Left ventricle myocardium inferior (tissue), 1 donor: ENCODE results near the gene KIAA2012. TPM values are rescaled to one million over a fixed set of nuclear protein-coding genes. Genes with fewer than 3 reads are reported as not detected.

ENCODE experiments used
- DNase-seq: peaks from one replicate; pipeline ENCODE4 v3.0.0-alpha.2; 2020
- H3K27ac ChIP-seq: fragments of 200-600 bp; replicated peaks from 2 replicates; pipeline ENCODE4 v1.8.0; 2021
- H3K27me3 ChIP-seq: fragments of 200-600 bp; 2 replicates; pipeline ENCODE4 v1.8.0; 2021; ENCODE audit warnings: low read depth
- H3K36me3 ChIP-seq: fragments of 200-600 bp; 2 replicates; pipeline ENCODE4 v1.8.0; 2021
- H3K4me1 ChIP-seq: fragments of 200-600 bp; 2 replicates; pipeline ENCODE4 v1.8.0; 2021
- H3K4me3 ChIP-seq: fragments of 200-600 bp; 2 replicates; pipeline ENCODE4 v1.8.0; 2021; ENCODE audit warnings: mild to moderate bottlenecking, moderate library complexity
- H3K9me3 ChIP-seq: fragments of 200-600 bp; replicated peaks from 2 replicates; pipeline ENCODE4 v1.8.0; 2021
- intact Hi-C: fragments of 100-400 bp; cut with micrococcal nuclease; formaldehyde crosslinking; loops from one replicate; pipeline ENCODE4 v1.11.0; 2022
- total RNA-seq: library from RNA; stranded (reverse); fragmentation: NEBNext Ultra II Directional; extraction: Animal tissue kit (Norgen Biotek cat#: 25700); gene quantifications from one replicate; pipeline ENCODE4 v1.2.1, GENCODE V29; 2021
- TF ChIP-seq, protein P1 (sequence below): fragments of 200-600 bp; IDR thresholded peaks from 2 replicates; pipeline ENCODE4 v1.8.0; 2021; ENCODE audit warnings: antibody characterized with exemption, mild to moderate bottlenecking, borderline replicate concordance
- donor health status: DM: no; HTN: yes; CAD: no; lungs with severe emphysema.

KIAA2012 gene
- total RNA-seq, 1 donor from 2014 or later: not detected

- Histone ChIP-seq H3K27ac (peak overlapping the region; percentile 98), H3K27me3 (peaks cover 66% of the 10 kb centered on the region), H3K9me3 (no peaks in the 10 kb centered on the region), H3K4me3 (peak overlapping the region; percentile 87), H3K4me1 (peaks cover 69% of the 10 kb centered on the region), H3K36me3 (no peaks in the 10 kb centered on the region)
- intact Hi-C loops: no loop called here
- peak; percentile 64 for DNase-seq
- TF ChIP-seq, protein P1, sequence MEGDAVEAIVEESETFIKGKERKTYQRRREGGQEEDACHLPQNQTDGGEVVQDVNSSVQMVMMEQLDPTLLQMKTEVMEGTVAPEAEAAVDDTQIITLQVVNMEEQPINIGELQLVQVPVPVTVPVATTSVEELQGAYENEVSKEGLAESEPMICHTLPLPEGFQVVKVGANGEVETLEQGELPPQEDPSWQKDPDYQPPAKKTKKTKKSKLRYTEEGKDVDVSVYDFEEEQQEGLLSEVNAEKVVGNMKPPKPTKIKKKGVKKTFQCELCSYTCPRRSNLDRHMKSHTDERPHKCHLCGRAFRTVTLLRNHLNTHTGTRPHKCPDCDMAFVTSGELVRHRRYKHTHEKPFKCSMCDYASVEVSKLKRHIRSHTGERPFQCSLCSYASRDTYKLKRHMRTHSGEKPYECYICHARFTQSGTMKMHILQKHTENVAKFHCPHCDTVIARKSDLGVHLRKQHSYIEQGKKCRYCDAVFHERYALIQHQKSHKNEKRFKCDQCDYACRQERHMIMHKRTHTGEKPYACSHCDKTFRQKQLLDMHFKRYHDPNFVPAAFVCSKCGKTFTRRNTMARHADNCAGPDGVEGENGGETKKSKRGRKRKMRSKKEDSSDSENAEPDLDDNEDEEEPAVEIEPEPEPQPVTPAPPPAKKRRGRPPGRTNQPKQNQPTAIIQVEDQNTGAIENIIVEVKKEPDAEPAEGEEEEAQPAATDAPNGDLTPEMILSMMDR: peak; percentile 64
Measured at GRCh38 chr2:202035089-202035940, 37.7 kb upstream of the KIAA2012 start.

DNA sequence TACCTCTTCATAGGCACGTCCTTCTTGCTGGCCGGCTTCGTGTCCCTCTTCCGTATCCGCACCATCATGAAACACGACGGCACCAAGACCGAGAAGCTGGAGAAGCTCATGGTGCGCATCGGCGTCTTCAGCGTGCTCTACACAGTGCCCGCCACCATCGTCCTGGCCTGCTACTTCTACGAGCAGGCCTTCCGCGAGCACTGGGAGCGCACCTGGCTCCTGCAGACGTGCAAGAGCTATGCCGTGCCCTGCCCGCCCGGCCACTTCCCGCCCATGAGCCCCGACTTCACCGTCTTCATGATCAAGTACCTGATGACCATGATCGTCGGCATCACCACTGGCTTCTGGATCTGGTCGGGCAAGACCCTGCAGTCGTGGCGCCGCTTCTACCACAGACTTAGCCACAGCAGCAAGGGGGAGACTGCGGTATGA is 37.1 kb upstream of the KIAA2012 start:
- peaks cover 70% of the 10 kb centered on the region for H3K27me3 ChIP-seq
- intact Hi-C loops: no loop called here
- H3K27ac ChIP-seq: peak overlapping the region; percentile 75
- H3K4me3 ChIP-seq: peak overlapping the region; percentile 87
- H3K4me1 ChIP-seq: peaks cover 72% of the 10 kb centered on the region
- TF ChIP-seq, protein P1: no peak
- DNase-seq: no peak
- no peaks in the 10 kb centered on the region for H3K9me3 ChIP-seq
- no peaks in the 10 kb centered on the region for H3K36me3 ChIP-seq

DNA sequence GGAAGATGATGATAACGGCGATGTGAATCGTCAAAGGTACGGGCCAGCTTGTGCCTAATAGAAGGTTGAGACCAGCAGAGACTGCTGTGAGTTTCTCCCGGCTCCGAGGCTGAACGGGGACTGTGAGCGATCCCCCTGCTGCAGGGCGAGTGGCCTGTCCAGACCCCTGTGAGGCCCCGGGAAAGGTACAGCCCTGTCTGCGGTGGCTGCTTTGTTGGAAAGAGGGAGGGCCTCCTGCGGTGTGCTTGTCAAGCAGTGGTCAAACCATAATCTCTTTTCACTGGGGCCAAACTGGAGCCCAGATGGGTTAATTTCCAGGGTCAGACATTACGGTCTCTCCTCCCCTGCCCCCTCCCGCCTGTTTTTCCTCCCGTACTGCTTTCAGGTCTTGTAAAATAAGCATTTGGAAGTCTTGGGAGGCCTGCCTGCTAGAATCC is 36.4 kb upstream of the KIAA2012 start:
- peaks cover 70% of the 10 kb centered on the region for H3K27me3 ChIP-seq

DNA sequence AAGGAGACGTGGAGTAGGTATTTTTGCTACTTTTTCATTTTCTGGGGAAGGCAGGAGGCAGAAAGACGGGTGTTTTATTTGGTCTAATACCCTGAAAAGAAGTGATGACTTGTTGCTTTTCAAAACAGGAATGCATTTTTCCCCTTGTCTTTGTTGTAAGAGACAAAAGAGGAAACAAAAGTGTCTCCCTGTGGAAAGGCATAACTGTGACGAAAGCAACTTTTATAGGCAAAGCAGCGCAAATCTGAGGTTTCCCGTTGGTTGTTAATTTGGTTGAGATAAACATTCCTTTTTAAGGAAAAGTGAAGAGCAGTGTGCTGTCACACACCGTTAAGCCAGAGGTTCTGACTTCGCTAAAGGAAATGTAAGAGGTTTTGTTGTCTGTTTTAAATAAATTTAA is 36.0 kb upstream of the KIAA2012 start:
- Histone ChIP-seq H3K4me3 (peak overlapping the region; percentile 87), H3K4me1 (peaks cover 70% of the 10 kb centered on the region), H3K9me3 (no peaks in the 10 kb centered on the region), H3K27me3 (peaks cover 70% of the 10 kb centered on the region), H3K27ac (peak overlapping the region; percentile 75), H3K36me3 (no peaks in the 10 kb centered on the region)
- TF ChIP-seq, protein P1: no peak
- intact Hi-C loops: no loop called here
- DNase-seq: no peak

More for the DNA sequence above, 36.4 kb upstream of the KIAA2012 start:
- H3K27ac ChIP-seq: peak overlapping the region; percentile 75
- no peaks in the 10 kb centered on the region for H3K9me3 ChIP-seq
- TF ChIP-seq, protein P1: no peak
- intact Hi-C loops: no loop called here
- H3K36me3 ChIP-seq: no peaks in the 10 kb centered on the region
- DNase-seq: no peak
- H3K4me1 ChIP-seq: peaks cover 72% of the 10 kb centered on the region
- peak overlapping the region; percentile 87 for H3K4me3 ChIP-seq

DNA sequence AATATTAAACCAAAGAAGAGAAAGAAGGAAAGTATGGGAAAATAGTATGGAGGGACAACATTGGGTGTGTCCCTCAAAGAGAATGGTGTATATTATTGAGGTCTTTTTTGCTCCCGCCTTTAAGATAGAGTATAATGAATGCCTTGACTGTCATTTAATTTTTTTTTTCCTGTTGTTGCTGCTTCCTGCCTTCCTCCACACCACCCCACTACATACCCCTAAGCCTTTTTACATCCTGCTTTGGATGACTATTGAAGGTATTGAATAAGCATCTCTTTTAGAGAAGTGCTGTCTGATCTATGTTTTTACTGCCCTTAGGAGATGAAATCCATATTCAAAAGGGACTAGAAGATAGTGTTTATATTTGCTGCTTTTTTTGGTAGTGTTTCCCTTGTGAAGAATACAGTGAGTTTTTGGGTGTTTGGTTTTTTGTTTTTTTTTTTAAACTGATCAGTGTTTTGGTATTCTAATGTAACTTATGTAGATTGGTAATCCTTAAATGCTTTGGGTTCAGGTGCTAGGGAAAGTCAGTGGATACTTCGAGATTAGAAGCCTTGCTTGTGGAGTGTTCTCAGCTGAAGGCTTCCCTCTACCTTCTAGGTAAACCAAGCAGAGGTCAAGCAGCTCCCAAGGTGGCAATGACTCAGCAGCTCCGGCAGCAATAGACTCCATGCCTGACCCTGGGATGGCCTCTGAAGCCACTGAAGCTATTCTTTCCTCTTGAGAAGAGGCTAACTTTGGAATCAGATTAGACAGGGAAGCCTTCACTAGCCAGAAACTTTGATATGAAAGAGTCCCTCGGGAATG is 34.4 kb upstream of the KIAA2012 start:
- Histone ChIP-seq H3K4me1 (peaks cover 58% of the 10 kb centered on the region), H3K27ac (peak overlapping the region; percentile 75)
- peak; percentile 25 for DNase-seq

More for the DNA sequence above, 34.4 kb upstream of the KIAA2012 start:
- Histone ChIP-seq H3K27me3 (peaks cover 65% of the 10 kb centered on the region), H3K4me3 (peak overlapping the region; percentile 87), H3K36me3 (no peaks in the 10 kb centered on the region), H3K9me3 (no peaks in the 10 kb centered on the region)
- TF ChIP-seq, protein P1: no peak
- intact Hi-C loops: no loop called here
